DND-41 (cell line): ENCODE results near the gene PHF3.

Experiments
- CTCF ChIP-seq: IDR thresholded peaks from 2 replicates; pipeline ENCODE4 v1.5.1; 2012; ENCODE audit warnings: borderline replicate concordance, low read length, moderate library complexity, mild to moderate bottlenecking; ENCODE audit not compliant: poor library complexity, severe bottlenecking; ENCODE audit errors: extremely low read depth
- EZH2 ChIP-seq: IDR thresholded peaks from 3 replicates; pipeline ENCODE4 v1.6.1; 2012; ENCODE audit warnings: borderline replicate concordance, low read depth, mild to moderate bottlenecking, moderate library complexity, low read length, inconsistent platforms; ENCODE audit not compliant: severe bottlenecking

- TF ChIP-seq CTCF (no peak), EZH2 (no peak)
Measured at GRCh38 chr6:63611560-63611959, 24.0 kb upstream of the PHF3 start.
